ENCODE measurements around the gene OR10Z1. TPM values are rescaled to one million over a fixed set of nuclear protein-coding genes. Genes with fewer than 3 reads are reported as not detected.

Gene OR10Z1
- polyA plus RNA-seq (ENCODE audit: insufficient read length) = 0.10 TPM

GRCh38 chr1:158604968-158605367 is at the start of gene OR10Z1:
Gene OR10Z1 (plus strand): TSS chr1:158605268. CDS start chr1:158606439, 1,171 bp downstream.
- DNase-seq = no peak

GRCh38 chr1:158559696-158560095 is 45.4 kb upstream of the OR10Z1 start:
- no peak for DNase-seq

- DNase-seq = no peak
Measured at GRCh38 chr1:158563853-158564252, 41.2 kb upstream of the OR10Z1 start.

DNA sequence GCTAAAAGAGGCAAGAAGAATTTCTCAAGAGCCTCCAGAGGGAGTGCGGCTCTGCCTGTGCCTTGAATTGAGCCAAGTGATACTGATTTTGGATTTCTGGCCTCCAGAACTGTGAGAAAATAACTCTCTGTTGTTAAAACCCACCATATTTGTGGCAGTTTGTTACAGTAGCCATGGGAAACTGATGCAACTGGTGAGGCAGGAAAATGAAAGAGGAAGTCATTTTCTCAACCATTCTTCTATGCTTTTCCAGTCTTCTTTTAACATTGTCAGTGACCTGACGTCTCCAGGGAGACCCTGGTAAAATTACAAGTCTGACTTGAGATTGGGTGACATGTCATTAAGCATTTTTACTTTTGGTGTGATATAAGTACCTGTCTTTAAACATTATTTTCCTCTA is 40.5 kb upstream of the OR10Z1 start:
- DNase-seq = no peak

- no peak for DNase-seq
Measured at GRCh38 chr1:158570480-158570879, 34.6 kb upstream of the OR10Z1 start, which contains the start of gene OR6P1. Gene OR6P1 (minus strand): TSS chr1:158570580. CDS start chr1:158563604, 6,976 bp downstream.

DNA sequence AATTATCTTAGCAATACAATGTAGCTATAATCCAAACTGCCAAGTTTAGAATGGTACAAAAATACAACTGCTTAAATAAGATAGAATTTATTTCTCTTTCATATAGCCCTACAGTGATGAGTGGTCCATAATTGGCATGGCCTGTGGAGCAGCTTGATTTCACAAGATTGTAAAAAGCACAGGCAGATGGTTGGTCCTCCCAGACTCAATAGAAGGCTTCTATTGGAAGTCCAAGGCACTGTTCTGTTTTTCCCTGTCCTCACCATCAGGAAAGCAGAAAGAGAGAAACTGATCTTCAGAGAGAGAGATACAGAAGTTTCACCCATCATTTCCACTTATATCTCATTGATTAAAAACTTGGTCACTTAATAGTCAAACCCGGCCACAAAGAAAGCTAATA is 32.8 kb upstream of the OR10Z1 start:
- no peak for DNase-seq

DNA sequence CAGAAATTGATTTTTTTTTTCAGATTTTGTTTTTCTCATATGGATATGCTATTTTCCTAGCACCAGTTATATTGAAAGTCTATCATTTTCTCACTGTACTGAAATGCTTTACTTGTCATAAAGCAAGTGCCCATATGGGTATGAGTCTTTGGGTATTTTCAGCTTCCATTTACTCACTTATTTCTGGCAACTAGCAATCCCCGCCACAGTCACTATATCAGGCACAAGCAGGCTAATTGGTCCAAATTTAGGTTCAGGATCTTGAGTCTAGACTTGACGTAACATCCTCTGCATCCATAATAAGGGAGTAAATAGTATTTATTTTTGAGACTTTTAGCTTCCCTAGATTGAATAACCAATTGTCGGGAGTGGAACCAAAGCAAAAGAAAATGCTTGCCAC is 27.5 kb upstream of the OR10Z1 start:
- DNase-seq = no peak

DNA sequence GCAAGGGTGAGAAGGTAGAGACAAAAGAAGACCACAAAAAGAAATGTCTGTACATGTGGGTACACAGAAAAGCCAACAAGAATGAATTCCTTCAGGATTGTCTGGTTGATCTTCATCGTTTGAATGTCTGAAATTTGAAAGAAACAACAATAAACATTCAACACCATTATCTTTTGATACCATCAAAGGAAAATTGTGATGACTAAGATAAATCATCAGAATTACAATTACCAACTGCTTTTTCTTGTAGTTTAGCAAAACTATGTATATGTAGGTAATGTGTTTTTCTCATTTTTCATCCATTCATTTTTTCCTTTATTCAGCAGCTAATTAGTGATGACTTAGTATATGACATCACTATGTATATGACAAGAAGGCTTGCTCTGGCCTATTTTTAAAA is 25.3 kb upstream of the OR10Z1 start, which contains the start of gene OR10X1:
TSS of gene OR10X1 (minus strand) at position 167 of the 400 bp plus-strand sequence. CDS start at position 167, 0 bp downstream.
- DNase-seq = no peak

DNA sequence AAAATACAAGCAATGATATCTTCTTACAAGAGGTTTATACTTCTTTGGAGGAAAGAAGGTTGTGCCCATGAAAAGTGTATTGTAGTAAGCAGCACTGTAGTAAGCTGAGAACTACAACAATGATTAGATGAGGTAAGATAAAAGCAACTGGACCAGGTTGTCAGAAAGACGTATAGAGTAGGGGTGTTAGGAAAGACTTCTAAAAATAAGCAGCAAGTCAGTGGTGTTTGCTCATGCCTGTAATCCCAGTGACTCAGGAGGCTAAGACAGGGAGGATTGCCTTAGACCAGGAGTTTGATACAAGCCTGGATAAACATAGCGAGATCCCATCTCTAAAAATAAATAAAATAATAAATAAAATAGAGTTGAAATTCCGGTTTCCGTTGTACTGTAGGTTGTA is 21.1 kb upstream of the OR10Z1 start:
- DNase-seq = no peak

GRCh38 chr1:158586942-158587341 is 18.1 kb upstream of the OR10Z1 start:
- DNase-seq = no peak

- no peak for DNase-seq
Measured at GRCh38 chr1:158600735-158601134, 4.3 kb upstream of the OR10Z1 start.

GRCh38 chr1:158607296-158607695 is 2.2 kb downstream of the OR10Z1 start:
- DNase-seq = no peak

- no peak for DNase-seq
Measured at GRCh38 chr1:158611916-158612315, 6.8 kb downstream of the OR10Z1 start.

GRCh38 chr1:158613764-158614163 is 8.7 kb downstream of the OR10Z1 start:
- no peak for DNase-seq

- no peak for DNase-seq
Measured at GRCh38 chr1:158638146-158638545, 33.1 kb downstream of the OR10Z1 start.

DNA sequence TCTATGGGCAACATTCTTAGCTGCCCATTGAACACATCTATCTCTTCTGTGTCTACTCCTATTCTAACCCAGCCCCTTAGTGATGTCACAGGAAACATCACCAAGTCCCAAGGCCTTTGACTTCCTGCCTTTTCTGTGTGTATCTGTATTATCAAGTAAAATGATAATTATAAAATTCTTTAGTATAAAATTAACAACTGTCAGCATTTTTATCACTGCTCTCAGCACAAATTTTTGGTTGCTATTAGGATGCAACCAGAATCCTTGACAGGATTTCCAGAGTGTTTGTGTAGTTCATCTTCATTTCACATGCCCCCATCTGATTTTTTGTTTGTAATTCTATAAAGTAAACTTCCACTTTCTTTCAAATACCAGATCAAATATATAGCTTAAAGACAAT is 33.8 kb downstream of the OR10Z1 start:
- no peak for DNase-seq

- no peak for DNase-seq
Measured at GRCh38 chr1:158644449-158644848, 39.4 kb downstream of the OR10Z1 start.

DNA sequence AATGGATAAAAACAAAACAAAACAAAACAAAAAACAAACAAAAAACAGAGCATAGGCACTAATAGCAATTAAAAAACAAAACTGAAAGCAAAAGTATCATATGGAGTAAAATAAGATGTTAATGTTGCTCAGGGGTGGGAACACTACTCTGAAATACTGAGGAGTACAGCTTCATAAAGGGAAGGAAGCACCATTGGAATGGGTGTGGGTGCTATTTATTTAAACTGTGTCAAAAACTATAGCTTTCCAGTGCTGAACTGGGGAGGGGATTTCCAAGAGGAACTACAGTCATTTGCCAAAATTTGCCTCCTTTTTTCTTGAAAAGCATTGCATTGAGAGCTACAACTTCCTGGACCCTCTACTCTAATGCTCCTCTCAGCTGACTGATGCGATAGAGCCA is 41.4 kb downstream of the OR10Z1 start:
- DNase-seq = no peak

- no peak for DNase-seq
Measured at GRCh38 chr1:158649052-158649451, 44.0 kb downstream of the OR10Z1 start.

DNA sequence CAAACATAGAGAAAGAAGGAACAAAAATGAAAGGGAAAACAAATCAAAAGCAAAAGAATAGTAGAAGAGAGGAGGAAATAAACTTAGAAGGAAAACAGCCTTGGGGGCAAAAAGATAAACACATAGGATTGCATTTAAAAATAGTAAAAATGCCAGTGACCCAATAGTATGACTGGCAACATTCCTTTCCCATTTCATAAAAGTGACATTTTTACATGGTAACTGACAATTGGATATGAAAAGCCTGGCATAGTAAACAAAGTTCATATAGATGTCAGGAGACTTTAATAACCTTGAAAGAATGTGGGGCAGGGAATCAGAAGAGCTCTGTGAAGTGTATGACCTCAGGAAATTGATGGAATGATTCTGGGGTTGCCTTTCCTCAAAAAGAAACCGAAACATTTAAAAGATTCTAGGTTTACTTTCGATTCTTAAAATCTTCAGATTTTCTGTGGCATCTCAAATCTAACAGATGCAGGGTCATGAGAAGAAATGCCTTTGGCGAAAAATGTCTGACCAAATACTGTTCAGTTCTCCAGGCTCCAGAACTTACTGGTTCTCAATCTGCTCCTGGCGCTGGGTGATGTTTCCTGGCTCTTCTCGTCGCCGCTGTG is 47.8 kb downstream of the OR10Z1 start:
- no peak for DNase-seq

GRCh38 chr1:158654086-158654485 is 49.0 kb downstream of the OR10Z1 start:
- no peak for DNase-seq

DNA sequence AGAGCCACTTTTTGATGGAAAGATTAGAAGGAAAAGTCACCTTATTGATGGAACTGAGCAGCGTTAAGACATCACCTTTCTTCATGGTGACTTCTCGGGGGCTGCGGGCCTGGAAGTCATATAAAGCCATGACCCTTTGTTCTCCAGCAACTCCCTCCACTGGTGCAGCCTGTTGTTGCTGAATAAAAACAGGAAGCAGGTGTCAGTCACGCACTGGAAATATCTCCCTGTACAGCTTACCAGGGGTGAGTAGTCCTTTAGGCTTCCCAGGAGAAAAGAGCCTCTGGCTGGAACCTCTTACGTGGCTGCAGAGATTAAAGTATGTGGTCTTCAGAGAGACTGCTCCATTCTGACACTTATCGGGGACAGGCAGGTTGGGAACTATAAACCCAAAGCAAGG is 49.5 kb downstream of the OR10Z1 start:
- peak; percentile 7 for DNase-seq
